Spinal cord (tissue), 10 donors: ENCODE measurements around the gene BICD1. TPM values are rescaled to one million over a fixed set of nuclear protein-coding genes. Genes with fewer than 3 reads are reported as not detected.

ENCODE experiments used
- DNase-seq, 6 donors: peaks; one replicate each; pipeline versions ENCODE4 v3.0.0 to v3.0.0-alpha.2; 2013 to 2015; ENCODE audit warnings: low spot score in 6 of 6, low read depth in 4 of 6
- H3K27ac ChIP-seq: one replicate; pipeline ENCODE4 v1.5.1; 2013; ENCODE audit warnings: low read depth, low read length, control low read depth
- H3K27me3 ChIP-seq: one replicate; pipeline ENCODE4 v1.6.1; 2013; ENCODE audit warnings: low read length; ENCODE audit not compliant: control insufficient read depth, insufficient read depth
- H3K36me3 ChIP-seq: one replicate; pipeline ENCODE4 v1.6.1; 2013; ENCODE audit warnings: low read length; ENCODE audit not compliant: control insufficient read depth, insufficient read depth
- H3K4me1 ChIP-seq: one replicate; pipeline ENCODE4 v1.6.1; 2013; ENCODE audit warnings: low read length; ENCODE audit not compliant: control insufficient read depth, insufficient read depth
- H3K4me3 ChIP-seq: one replicate; pipeline ENCODE4 v1.5.1; 2013; ENCODE audit warnings: low read depth, low read length, control low read depth
- H3K9me3 ChIP-seq: one replicate; pipeline ENCODE4 v1.6.1; 2013; ENCODE audit warnings: low read length; ENCODE audit not compliant: control insufficient read depth, insufficient read depth
- WGBS: methylation state at CpG from one replicate; pipeline ENCODE4 v1.1.5; 2013; ENCODE audit warnings: missing lambda C conversion rate; ENCODE audit not compliant: insufficient coverage; 5-methylcytosine and 5-hydroxymethylcytosine counted together
- polyA plus RNA-seq, 2 donors: library from polyadenylated mRNA; unstranded; fragments of 120-200 nt; gene quantifications; one replicate each; pipeline ENCODE4 v1.2.1, GENCODE V29; 2013; ENCODE audit not compliant: insufficient read length in 2 of 2
- total RNA-seq, 2 donors: library from RNA; depleted of rRNA in 1 of 2; stranded (reverse); fragments of 120-200 nt in 1 of 2; fragments of >200 nt in 1 of 2; gene quantifications; one replicate each; pipeline versions ENCODE4 v1.2.3 to v1.2.4, GENCODE V29; 2013 to 2014
- donor health status: healthy.

The BICD1 gene
- total and polyA plus RNA-seq, 4 donors: 19.5 to 51.0 (median 28.6) TPM

GRCh38 chr12:32131666-32132065, 25.0 kb downstream of the BICD1 start:
- Histone ChIP-seq H3K4me1 (peaks cover 4% of the 10 kb centered on the region), H3K27me3 (no peaks in the 10 kb centered on the region), H3K4me3 (no peak overlapping the region), H3K36me3 (peaks cover 3% of the 10 kb centered on the region), H3K9me3 (no peaks in the 10 kb centered on the region), H3K27ac (no peak overlapping the region)
- no peak for DNase-seq
- 95% methylated on average over 2 of the region's 5 CpGs for WGBS

- peaks cover 4% of the 10 kb centered on the region for H3K4me1 ChIP-seq
- no peak overlapping the region for H3K27ac ChIP-seq
- H3K9me3 ChIP-seq: no peaks in the 10 kb centered on the region
- no peaks in the 10 kb centered on the region for H3K36me3 ChIP-seq
- no peak overlapping the region for H3K4me3 ChIP-seq
- no peak for DNase-seq
- 84% methylated on average over 5 of the region's 8 CpGs for WGBS
- H3K27me3 ChIP-seq: no peaks in the 10 kb centered on the region
Measured at GRCh38 chr12:32134101-32134888, 27.6 kb downstream of the BICD1 start.

DNA sequence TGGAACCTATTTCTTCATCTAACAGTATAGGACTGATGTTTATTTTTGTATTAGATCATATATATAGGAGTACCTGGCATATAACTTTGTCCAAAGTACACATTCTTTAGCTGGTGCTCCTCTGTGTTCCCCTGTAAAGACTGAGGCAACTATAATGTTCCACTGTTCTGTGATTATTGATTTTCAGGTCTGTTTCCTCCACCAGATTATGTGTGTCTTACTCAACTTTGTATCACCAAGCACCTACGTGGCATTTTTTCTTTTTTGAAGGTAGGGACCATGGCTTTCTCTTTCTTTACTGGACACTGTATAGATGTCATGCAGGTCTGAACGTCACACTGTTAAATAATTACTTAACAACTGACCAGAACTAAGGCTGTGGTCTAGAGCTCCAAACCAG, 29.3 kb downstream of the BICD1 start:
- Histone ChIP-seq H3K4me1 (peaks cover 11% of the 10 kb centered on the region), H3K27ac (no peak overlapping the region), H3K4me3 (no peak overlapping the region), H3K9me3 (no peaks in the 10 kb centered on the region), H3K27me3 (no peaks in the 10 kb centered on the region), H3K36me3 (no peaks in the 10 kb centered on the region)
- no CpG with 5 or more reads among the region's 2 CpGs for WGBS
- no peak for DNase-seq

- DNase-seq: no peak
- Histone ChIP-seq H3K27me3 (no peaks in the 10 kb centered on the region), H3K4me1 (peaks cover 11% of the 10 kb centered on the region), H3K4me3 (no peak overlapping the region), H3K9me3 (no peaks in the 10 kb centered on the region), H3K36me3 (no peaks in the 10 kb centered on the region), H3K27ac (no peak overlapping the region)
- 79% methylated on average over 3 of the region's 4 CpGs for WGBS
Measured at GRCh38 chr12:32136404-32136803, 29.8 kb downstream of the BICD1 start.

- Histone ChIP-seq H3K4me1 (peaks cover 7% of the 10 kb centered on the region), H3K4me3 (peak overlapping the region; percentile 39), H3K27ac (peak overlapping the region; percentile 84), H3K9me3 (no peaks in the 10 kb centered on the region), H3K27me3 (no peaks in the 10 kb centered on the region), H3K36me3 (no peaks in the 10 kb centered on the region)
- DNase-seq: peak in 2 of 6 donors; percentile 26 to 46
- WGBS: 5% methylated on average over 2 of the region's 2 CpGs
Measured at GRCh38 chr12:32139064-32139421, 32.4 kb downstream of the BICD1 start.

GRCh38 chr12:32140877-32141276, 34.2 kb downstream of the BICD1 start:
- Histone ChIP-seq H3K4me3 (peak overlapping the region; percentile 39), H3K27ac (no peak overlapping the region), H3K36me3 (no peaks in the 10 kb centered on the region), H3K27me3 (no peaks in the 10 kb centered on the region), H3K4me1 (peaks cover 7% of the 10 kb centered on the region), H3K9me3 (no peaks in the 10 kb centered on the region)
- WGBS: 78% methylated on average over 3 of the region's 12 CpGs
- DNase-seq: peak in 2 of 6 donors; percentile 71 to 94

DNA sequence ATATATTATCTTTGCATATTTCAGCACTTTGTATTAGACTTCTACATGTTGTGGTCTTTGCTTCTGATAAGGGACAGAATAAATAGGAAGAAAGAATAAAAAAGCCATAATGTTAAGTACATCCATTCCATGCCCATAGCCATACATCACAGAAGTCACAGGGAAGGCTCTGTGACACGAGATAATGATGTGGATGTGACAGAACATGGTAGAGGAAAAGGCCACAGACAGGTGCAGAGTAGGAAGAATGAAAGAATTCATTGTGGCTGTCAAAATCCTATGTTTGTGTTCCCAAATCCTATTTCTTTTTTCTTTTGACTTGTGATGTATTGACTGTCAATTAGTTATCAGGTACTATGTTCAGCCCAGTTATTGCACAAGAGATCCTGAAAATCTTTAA, 38.4 kb downstream of the BICD1 start:
- H3K9me3 ChIP-seq: no peaks in the 10 kb centered on the region
- WGBS: no CpG with 5 or more reads among the region's 1 CpG
- no peak for DNase-seq
- H3K4me3 ChIP-seq: no peak overlapping the region
- no peaks in the 10 kb centered on the region for H3K36me3 ChIP-seq
- no peaks in the 10 kb centered on the region for H3K4me1 ChIP-seq
- H3K27ac ChIP-seq: no peak overlapping the region
- no peaks in the 10 kb centered on the region for H3K27me3 ChIP-seq

GRCh38 chr12:32146074-32146873, 39.6 kb downstream of the BICD1 start:
- 79% methylated on average over 3 of the region's 5 CpGs for WGBS
- no peak for DNase-seq
- Histone ChIP-seq H3K4me3 (no peak overlapping the region), H3K27me3 (no peaks in the 10 kb centered on the region), H3K4me1 (no peaks in the 10 kb centered on the region), H3K36me3 (no peaks in the 10 kb centered on the region), H3K27ac (no peak overlapping the region), H3K9me3 (no peaks in the 10 kb centered on the region)

DNA sequence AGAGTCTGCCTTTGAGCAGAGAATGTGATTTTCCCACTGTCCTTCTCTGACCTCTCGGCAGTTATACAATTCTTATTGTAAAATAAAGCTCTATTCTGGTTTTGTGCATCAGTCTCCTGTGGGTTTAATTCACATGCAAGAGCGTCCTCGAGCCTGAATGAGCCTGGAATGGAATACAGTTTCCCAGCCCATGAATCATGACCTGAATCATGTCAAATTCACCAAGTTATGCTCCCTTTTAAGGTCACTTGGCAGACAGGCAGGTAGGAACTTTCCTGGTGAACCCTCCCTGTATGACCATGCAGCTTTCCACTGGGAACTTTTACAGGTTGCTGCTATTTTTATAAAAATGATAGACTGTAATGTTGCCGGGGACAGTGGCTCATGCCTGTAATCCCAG, 41.7 kb downstream of the BICD1 start:
- WGBS: 63% methylated on average over 3 of the region's 4 CpGs
- Histone ChIP-seq H3K27me3 (no peaks in the 10 kb centered on the region), H3K27ac (no peak overlapping the region), H3K9me3 (no peaks in the 10 kb centered on the region), H3K4me3 (no peak overlapping the region), H3K4me1 (no peaks in the 10 kb centered on the region), H3K36me3 (no peaks in the 10 kb centered on the region)
- no peak for DNase-seq

- H3K27me3 ChIP-seq: no peaks in the 10 kb centered on the region
- no peak overlapping the region for H3K27ac ChIP-seq
- DNase-seq: no peak
- no peaks in the 10 kb centered on the region for H3K36me3 ChIP-seq
- H3K4me3 ChIP-seq: no peak overlapping the region
- no peaks in the 10 kb centered on the region for H3K9me3 ChIP-seq
- H3K4me1 ChIP-seq: no peaks in the 10 kb centered on the region
Measured at GRCh38 chr12:32149489-32149888, 42.8 kb downstream of the BICD1 start.
